ENCODE measurements around the gene CCL4L2.

- no peak for TF ChIP-seq CTCF (IDR thresholded peaks at IDR 0.05; ENCODE audit: borderline replicate concordance, extremely low read depth, low read length, poor library complexity, severe bottlenecking)
- TF ChIP-seq EZH2 (IDR thresholded peaks at IDR 0.05; ENCODE audit: borderline replicate concordance, low read depth, low read length, severe bottlenecking), result no peak
Observed at GRCh38 chr17:36204724-36205500, 6.0 kb upstream of the CCL4L2 start.
